Fibroblast of villous mesenchyme (primary cell): Measurements from ENCODE around the gene DLGAP5. TPM values are rescaled to one million over a fixed set of nuclear protein-coding genes. Genes with fewer than 3 reads are reported as not detected.
A peak's percentile ranks its signal among the peaks of the same experiment; 100 is the strongest.

ENCODE experiments used
- DNase-seq: peaks from one replicate; pipeline ENCODE4 v3.0.0-alpha.2; 2010; ENCODE audit warnings: low read depth
- H3K4me3 ChIP-seq: 2 replicates; pipeline ENCODE4 v1.5.1; 2011; ENCODE audit warnings: low read depth, mild to moderate bottlenecking, low read length
- CTCF ChIP-seq: IDR thresholded peaks from 2 replicates; pipeline ENCODE4 v1.5.1; 2012; ENCODE audit warnings: low read depth, mild to moderate bottlenecking, low read length; ENCODE audit not compliant: insufficient read depth
- total RNA-seq: library from RNA; depleted of rRNA; stranded (reverse); fragments of >200 nt; gene quantifications from 2 replicates; pipeline ENCODE4 v1.2.3, GENCODE V29; 2012

DLGAP5 gene
- total RNA-seq, 1 donor = 35.0 TPM

GRCh38 chr14:55123101-55123500 is 68.3 kb downstream of the DLGAP5 start:
- no peak for TF ChIP-seq CTCF
- DNase-seq = peak; percentile 74
- no peak overlapping the region for H3K4me3 ChIP-seq

GRCh38 chr14:55122440-55122986 is 68.9 kb downstream of the DLGAP5 start:
- DNase-seq = no peak
- no peak overlapping the region for H3K4me3 ChIP-seq
- no peak for TF ChIP-seq CTCF

GRCh38 chr14:55121628-55122439 is 69.6 kb downstream of the DLGAP5 start:
- no peak for DNase-seq
- TF ChIP-seq CTCF = no peak
- H3K4me3 ChIP-seq = no peak overlapping the region

GRCh38 chr14:55120571-55121495 is 70.6 kb downstream of the DLGAP5 start:
- peak; percentile 53 for DNase-seq
- no peak for TF ChIP-seq CTCF
- H3K4me3 ChIP-seq = no peak overlapping the region

GRCh38 chr14:55118761-55119160 is 72.6 kb downstream of the DLGAP5 start:
- DNase-seq = no peak
- no peak for TF ChIP-seq CTCF

GRCh38 chr14:55117803-55118441 is 73.5 kb downstream of the DLGAP5 start:
- peak; percentile 91 for DNase-seq
- TF ChIP-seq CTCF = no peak
- H3K4me3 ChIP-seq = no peak overlapping the region

More at GRCh38 chr14:55118761-55119160, 72.6 kb downstream of the DLGAP5 start:
- H3K4me3 ChIP-seq = no peak overlapping the region
